AG10803 (cell line): ENCODE data around the gene SPG7.

Experiments used
- DNase-seq: peaks from one replicate; pipeline ENCODE4 v3.0.0; 2010; ENCODE audit warnings: low read depth
- H3K4me3 ChIP-seq: 2 replicates; pipeline ENCODE4 v1.5.1; 2011; ENCODE audit warnings: mild to moderate bottlenecking, low read length, control low read depth
- CTCF ChIP-seq: conservative IDR thresholded peaks from 2 replicates; pipeline ENCODE4 v1.5.1; 2011; ENCODE audit warnings: mild to moderate bottlenecking, low read length, control low read depth, inconsistent platforms

SPG7 gene

GRCh38 chr16:89541792-89542191, 33.6 kb downstream of the SPG7 start:
- no peak for DNase-seq
- TF ChIP-seq CTCF: no peak
- no peak overlapping the region for H3K4me3 ChIP-seq

GRCh38 chr16:89544113-89544512, 35.9 kb downstream of the SPG7 start:
- no peak for TF ChIP-seq CTCF
- DNase-seq: no peak
- H3K4me3 ChIP-seq: no peak overlapping the region

- DNase-seq: no peak
- H3K4me3 ChIP-seq: no peak overlapping the region
- no peak for TF ChIP-seq CTCF
These were observed 36.5 kb downstream of the SPG7 start for GRCh38 chr16:89544713-89545043.

- no peak for DNase-seq
- no peak for TF ChIP-seq CTCF
These were observed 37.0 kb downstream of the SPG7 start for GRCh38 chr16:89545044-89545830.

GRCh38 chr16:89545831-89546574, 37.8 kb downstream of the SPG7 start:
- no peak for TF ChIP-seq CTCF
- no peak for DNase-seq
- H3K4me3 ChIP-seq: no peak overlapping the region

More at GRCh38 chr16:89545044-89545830, 37.0 kb downstream of the SPG7 start:
- no peak overlapping the region for H3K4me3 ChIP-seq

GRCh38 chr16:89546781-89547180, 38.6 kb downstream of the SPG7 start:
- DNase-seq: no peak
- H3K4me3 ChIP-seq: no peak overlapping the region
- no peak for TF ChIP-seq CTCF

- no peak for DNase-seq
- no peak overlapping the region for H3K4me3 ChIP-seq
- no peak for TF ChIP-seq CTCF
These were observed 39.1 kb downstream of the SPG7 start for GRCh38 chr16:89547291-89547690.
